B cell (primary cell): ENCODE results near the gene MDGA2.

Experiments used
- EZH2 ChIP-seq: IDR thresholded peaks from 2 replicates; pipeline ENCODE4 v1.6.1; 2012; ENCODE audit warnings: borderline replicate concordance, low read depth, mild to moderate bottlenecking, moderate library complexity, low read length; ENCODE audit not compliant: insufficient read depth, poor library complexity, severe bottlenecking
- TF ChIP-seq, protein P1 (sequence below): fragments of 200-600 bp; IDR thresholded peaks from one replicate; pipeline ENCODE4 v1.8.0; 2022; ENCODE audit warnings: antibody characterized with exemption, mild to moderate bottlenecking

GRCh38 chr14:47392326-47392725, 283.1 kb downstream of the MDGA2 start:
- TF ChIP-seq, protein P1, sequence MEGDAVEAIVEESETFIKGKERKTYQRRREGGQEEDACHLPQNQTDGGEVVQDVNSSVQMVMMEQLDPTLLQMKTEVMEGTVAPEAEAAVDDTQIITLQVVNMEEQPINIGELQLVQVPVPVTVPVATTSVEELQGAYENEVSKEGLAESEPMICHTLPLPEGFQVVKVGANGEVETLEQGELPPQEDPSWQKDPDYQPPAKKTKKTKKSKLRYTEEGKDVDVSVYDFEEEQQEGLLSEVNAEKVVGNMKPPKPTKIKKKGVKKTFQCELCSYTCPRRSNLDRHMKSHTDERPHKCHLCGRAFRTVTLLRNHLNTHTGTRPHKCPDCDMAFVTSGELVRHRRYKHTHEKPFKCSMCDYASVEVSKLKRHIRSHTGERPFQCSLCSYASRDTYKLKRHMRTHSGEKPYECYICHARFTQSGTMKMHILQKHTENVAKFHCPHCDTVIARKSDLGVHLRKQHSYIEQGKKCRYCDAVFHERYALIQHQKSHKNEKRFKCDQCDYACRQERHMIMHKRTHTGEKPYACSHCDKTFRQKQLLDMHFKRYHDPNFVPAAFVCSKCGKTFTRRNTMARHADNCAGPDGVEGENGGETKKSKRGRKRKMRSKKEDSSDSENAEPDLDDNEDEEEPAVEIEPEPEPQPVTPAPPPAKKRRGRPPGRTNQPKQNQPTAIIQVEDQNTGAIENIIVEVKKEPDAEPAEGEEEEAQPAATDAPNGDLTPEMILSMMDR: no peak
- TF ChIP-seq EZH2: no peak
